ENCODE measurements around the gene CACNA2D3.

CACNA2D3 gene

GRCh38 chr3:54859184-54859583 lies 736.8 kb downstream of the CACNA2D3 start:
- Histone ChIP-seq H3K9me3 (ENCODE audit: control insufficient read depth, low read length) (no peaks in the 10 kb centered on the region), H3K4me2 (ENCODE audit: low read length) (no peak overlapping the region), H3K27me3 (ENCODE audit: control insufficient read depth, insufficient read depth, low read length) (no peaks in the 10 kb centered on the region), H3K9ac (no peak overlapping the region), H3K4me3 (ENCODE audit: low read depth, low read length) (no peak overlapping the region), H2AFZ (no peak overlapping the region), H3K27ac (peak overlapping the region; percentile 72), H3K79me2 (no peaks in the 10 kb centered on the region), H3K4me1 (peaks cover 73% of the 10 kb centered on the region), H3K36me3 (ENCODE audit: control insufficient read depth, insufficient read depth, low read length) (no peaks in the 10 kb centered on the region)
- TF ChIP-seq CTCF (IDR thresholded peaks at IDR 0.05): no peak

GRCh38 chr3:54861248-54862067 lies 739.1 kb downstream of the CACNA2D3 start:
- H3K27ac ChIP-seq: peak overlapping the region; percentile 45

GRCh38 chr3:54862526-54862925 lies 740.2 kb downstream of the CACNA2D3 start:
- Histone ChIP-seq H3K9ac (no peak overlapping the region), H3K4me2 (ENCODE audit: low read length) (no peak overlapping the region), H3K4me3 (ENCODE audit: low read depth, low read length) (no peak overlapping the region), H3K9me3 (ENCODE audit: control insufficient read depth, low read length) (no peaks in the 10 kb centered on the region), H2AFZ (no peak overlapping the region), H3K27ac (peak overlapping the region; percentile 91), H3K4me1 (peaks cover 72% of the 10 kb centered on the region), H3K79me2 (no peaks in the 10 kb centered on the region), H3K27me3 (ENCODE audit: control insufficient read depth, insufficient read depth, low read length) (no peaks in the 10 kb centered on the region), H3K36me3 (ENCODE audit: control insufficient read depth, insufficient read depth, low read length) (no peaks in the 10 kb centered on the region)
- TF ChIP-seq CTCF (IDR thresholded peaks at IDR 0.05): no peak

More at GRCh38 chr3:54861248-54862067, 739.1 kb downstream of the CACNA2D3 start:
- Histone ChIP-seq H3K4me1 (peaks cover 82% of the 10 kb centered on the region), H3K4me2 (ENCODE audit: low read length) (no peak overlapping the region), H3K36me3 (ENCODE audit: control insufficient read depth, insufficient read depth, low read length) (no peaks in the 10 kb centered on the region), H3K4me3 (ENCODE audit: low read depth, low read length) (no peak overlapping the region), H3K9ac (no peak overlapping the region), H3K27me3 (ENCODE audit: control insufficient read depth, insufficient read depth, low read length) (no peaks in the 10 kb centered on the region), H3K9me3 (ENCODE audit: control insufficient read depth, low read length) (no peaks in the 10 kb centered on the region), H3K79me2 (no peaks in the 10 kb centered on the region), H2AFZ (no peak overlapping the region)
- TF ChIP-seq CTCF (IDR thresholded peaks at IDR 0.05): no peak

GRCh38 chr3:54863366-54863765 lies 741.0 kb downstream of the CACNA2D3 start:
- H3K9me3 ChIP-seq (ENCODE audit: control insufficient read depth, low read length): no peaks in the 10 kb centered on the region
- no peaks in the 10 kb centered on the region for H3K27me3 ChIP-seq (ENCODE audit: control insufficient read depth, insufficient read depth, low read length)
- no peaks in the 10 kb centered on the region for H3K79me2 ChIP-seq
- H3K27ac ChIP-seq: peak overlapping the region; percentile 91
- H3K4me3 ChIP-seq (ENCODE audit: low read depth, low read length): no peak overlapping the region
- H3K4me2 ChIP-seq (ENCODE audit: low read length): peak overlapping the region; percentile 36
- peaks cover 64% of the 10 kb centered on the region for H3K4me1 ChIP-seq
- no peaks in the 10 kb centered on the region for H3K36me3 ChIP-seq (ENCODE audit: control insufficient read depth, insufficient read depth, low read length)
- peak overlapping the region; percentile 33 for H3K9ac ChIP-seq
- peak overlapping the region; percentile 52 for H2AFZ ChIP-seq
- TF ChIP-seq CTCF (IDR thresholded peaks at IDR 0.05): no peak

- Histone ChIP-seq H3K27ac (peak overlapping the region; percentile 91), H3K9ac (peak overlapping the region; percentile 33), H3K4me2 (ENCODE audit: low read length) (peak overlapping the region; percentile 36), H3K27me3 (ENCODE audit: control insufficient read depth, insufficient read depth, low read length) (no peaks in the 10 kb centered on the region), H3K4me3 (ENCODE audit: low read depth, low read length) (no peak overlapping the region), H3K79me2 (no peaks in the 10 kb centered on the region), H3K36me3 (ENCODE audit: control insufficient read depth, insufficient read depth, low read length) (no peaks in the 10 kb centered on the region), H3K9me3 (ENCODE audit: control insufficient read depth, low read length) (no peaks in the 10 kb centered on the region), H3K4me1 (peaks cover 60% of the 10 kb centered on the region), H2AFZ (peak overlapping the region; percentile 52)
- no peak for TF ChIP-seq CTCF (IDR thresholded peaks at IDR 0.05)
Observed at GRCh38 chr3:54863786-54864185, 741.4 kb downstream of the CACNA2D3 start.

All from parathyroid adenoma (tissue), 2 donors.